Inflammatory macrophage (primary cell): ENCODE results near the gene PISD.

Source experiments
- DNase-seq, 2 donors: peaks; one replicate each; pipeline ENCODE4 v3.0.0-alpha.2; 2020 to 2022

PISD gene

DNA sequence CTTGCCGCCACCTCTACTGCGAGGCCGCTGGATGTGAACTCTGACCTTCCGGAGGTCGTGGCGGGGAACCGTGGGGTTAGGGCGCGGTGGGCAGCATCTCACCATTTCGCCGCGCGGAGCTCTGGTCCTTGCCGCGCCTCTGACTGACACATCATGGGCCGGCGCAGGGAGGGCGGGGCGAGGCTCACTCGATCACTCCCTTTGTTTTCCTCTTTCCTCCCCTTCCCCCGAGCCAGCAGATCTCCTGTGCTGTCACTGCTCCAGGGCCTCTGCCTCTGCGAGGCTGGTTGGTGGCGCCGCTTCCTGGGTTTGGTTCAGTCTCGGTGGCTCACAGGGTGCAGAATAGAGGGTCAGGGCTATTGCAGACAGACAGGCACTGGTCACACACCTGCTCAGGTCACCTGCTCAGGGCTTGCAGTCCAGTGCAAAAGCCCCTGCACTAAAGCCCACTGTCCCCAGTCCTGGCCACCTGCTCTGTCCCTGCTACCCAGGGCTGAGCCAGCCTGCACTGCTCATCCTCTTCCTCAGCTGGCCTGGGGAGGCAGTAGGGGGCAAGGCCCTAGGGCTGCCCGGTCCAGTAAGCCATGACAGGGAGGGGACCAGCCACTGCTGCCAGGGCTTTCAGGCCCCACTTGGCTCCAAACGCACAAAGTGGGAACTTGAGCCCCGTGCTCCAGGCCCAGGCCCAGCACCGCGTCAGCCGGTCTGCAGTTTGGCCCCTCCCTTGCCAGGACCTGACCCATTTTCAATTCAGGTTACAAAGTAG lies 36.2 kb downstream of the PISD start:
- DNase-seq: no peak

DNA sequence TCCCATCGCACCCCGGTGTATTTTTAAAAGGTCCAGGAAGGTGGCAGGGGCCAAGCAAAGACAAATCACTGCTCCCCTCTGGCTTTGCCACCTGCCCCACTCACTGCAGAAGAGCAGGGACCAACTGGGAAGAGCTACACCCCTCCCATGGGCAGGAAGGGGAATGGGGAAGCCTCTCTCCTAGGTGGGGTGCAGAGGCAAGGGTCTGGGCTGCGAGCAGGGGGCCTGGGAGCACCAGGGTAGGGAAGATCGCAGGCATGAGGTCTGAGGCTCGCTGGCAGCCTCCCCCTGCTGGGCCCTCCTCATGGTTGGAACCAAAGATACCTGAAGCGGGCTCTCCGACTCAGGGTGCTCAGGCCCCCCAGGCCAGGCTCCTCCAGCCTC lies 36.8 kb downstream of the PISD start:
- no peak for DNase-seq

DNA sequence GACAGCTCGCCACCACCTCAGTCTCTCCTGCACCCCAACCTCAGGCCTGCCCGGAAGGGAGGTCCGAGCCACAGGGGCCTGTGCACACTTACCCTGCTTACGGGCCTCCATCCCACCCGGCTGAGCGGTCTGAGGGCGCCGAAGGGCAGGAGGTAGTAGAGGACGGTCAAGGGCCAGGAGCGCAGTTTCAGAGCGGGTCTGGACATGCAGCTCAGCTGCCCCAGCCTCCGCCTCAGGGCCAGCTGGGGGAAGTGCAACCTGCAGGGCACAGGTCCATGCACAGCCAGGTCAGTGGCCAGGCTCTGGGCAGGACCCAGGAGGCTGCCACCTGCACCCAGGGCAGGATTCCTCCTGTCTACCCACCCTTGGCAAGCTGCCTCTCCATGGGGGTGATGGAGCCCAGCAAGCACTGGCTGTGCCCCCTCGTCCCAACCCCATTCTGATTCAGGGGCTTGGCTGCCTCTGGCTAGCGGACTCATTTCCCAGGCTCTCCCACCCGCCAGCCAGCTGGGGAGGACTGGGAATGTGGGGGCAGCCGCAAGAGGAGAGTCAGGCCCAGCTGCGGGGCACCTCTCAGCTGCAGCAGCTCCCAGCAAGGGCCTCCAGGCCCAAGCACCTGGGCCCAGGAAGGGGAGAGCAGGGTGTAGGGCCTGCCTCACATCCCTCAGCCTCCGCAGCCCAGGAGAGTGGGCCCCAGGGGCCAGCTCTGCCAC lies 38.3 kb downstream of the PISD start:
- DNase-seq: no peak

DNA sequence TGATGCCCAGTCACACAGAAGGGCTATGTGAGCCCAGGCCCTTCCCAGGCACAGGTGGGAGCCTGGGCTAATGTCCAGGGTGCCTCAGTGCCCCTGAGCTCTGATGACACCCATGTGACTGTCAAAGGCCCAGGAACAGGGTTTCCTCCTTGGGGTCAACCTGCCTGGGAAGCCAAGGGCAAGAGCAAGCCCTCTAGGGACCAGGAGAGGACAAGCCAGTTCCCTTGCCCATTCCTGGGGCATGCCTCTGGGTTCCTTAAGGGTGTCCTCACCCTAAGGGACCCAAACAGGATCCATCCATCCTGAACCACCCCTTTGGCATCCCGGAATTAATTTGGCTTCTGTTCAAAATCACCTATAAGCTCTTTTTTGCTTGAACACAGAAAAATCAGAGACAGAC lies 39.0 kb downstream of the PISD start:
- DNase-seq: no peak

DNA sequence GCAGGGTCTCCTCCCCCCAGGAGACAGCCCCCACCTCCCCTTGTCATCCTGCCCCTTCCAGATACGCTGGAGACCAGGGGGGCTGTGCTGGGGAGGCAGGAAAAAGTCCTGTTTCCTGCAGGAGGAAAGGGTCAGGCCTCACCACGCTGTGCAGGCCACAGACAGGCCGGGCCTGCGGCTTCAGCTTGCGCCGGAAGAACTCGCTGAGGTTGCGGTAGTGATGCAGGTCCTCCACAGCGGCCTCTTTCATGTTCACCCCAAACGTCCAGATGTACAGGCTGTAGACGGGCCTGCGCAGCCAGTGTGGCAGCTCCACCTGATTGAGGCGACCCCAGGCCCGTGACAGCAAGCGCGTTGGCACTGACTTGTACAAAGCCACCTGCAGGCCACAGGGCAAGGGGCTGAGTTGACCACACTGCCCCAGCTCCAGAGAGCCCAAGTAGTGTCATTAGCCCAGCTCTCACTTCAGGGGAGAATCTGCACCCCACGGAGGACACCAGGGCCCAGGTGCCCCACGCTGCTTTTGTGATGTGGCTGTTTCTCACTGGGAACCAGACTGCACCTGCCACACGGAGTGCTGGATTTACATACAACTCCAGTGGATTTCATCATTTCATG lies 40.4 kb downstream of the PISD start:
- no peak for DNase-seq

GRCh38 chr22:31620756-31621480 lies 41.1 kb downstream of the PISD start:
- no peak for DNase-seq

- DNase-seq: no peak
Observed at GRCh38 chr22:31619611-31620300, 42.3 kb downstream of the PISD start.

GRCh38 chr22:31618471-31619176 lies 43.4 kb downstream of the PISD start:
- no peak for DNase-seq

DNA sequence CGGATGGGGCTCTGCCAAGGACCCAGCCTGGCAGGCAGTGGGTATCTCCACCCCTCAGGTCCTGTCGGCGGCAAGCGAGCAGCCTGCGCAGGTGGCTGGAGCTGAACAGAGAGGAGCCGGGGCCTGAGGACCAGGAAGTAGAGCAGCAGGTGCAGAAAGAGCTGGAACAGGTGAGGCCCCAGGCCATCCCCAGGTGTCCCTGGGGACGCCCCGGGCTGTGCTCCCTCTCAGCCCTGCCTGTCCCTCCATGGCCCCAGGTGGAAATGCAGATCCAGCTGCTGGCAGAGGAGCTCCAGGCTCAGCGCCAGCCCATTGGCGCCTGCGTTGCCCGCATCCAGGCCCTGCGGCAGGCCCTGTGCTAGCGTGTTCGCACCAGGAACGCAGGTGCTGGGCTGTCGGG lies 44.0 kb downstream of the PISD start:
- no peak for DNase-seq

GRCh38 chr22:31616315-31616980 lies 45.6 kb downstream of the PISD start:
- DNase-seq: peak; percentile 80 to 95

DNA sequence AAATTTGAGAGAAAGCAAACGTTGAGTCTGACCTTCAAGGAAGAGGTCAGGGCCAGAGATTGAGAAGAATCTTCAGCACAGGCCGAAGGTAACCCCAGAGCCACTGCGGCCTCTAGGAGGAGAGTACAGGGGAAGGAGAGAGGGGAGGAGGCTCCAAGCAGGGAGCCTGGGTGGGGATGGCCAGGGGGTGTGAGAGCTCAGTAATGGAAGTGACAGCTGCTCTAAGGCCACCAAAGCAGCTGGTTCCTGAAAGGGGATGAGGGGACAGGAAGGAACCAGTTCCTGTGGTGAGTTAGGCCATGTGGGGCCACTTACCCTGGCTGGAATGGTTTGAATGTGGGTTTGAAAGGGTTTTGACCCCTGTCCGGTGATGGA lies 46.1 kb downstream of the PISD start:
- no peak for DNase-seq

- DNase-seq: peak; percentile 20 to 50
Observed at GRCh38 chr22:31615491-31615860, 46.5 kb downstream of the PISD start.

- peak in 1 of 2 donors; percentile 49 for DNase-seq
Observed at GRCh38 chr22:31614781-31615490, 47.1 kb downstream of the PISD start.

- DNase-seq: no peak
Observed at GRCh38 chr22:31613904-31614296, 48.1 kb downstream of the PISD start.

GRCh38 chr22:31613286-31613903 lies 48.6 kb downstream of the PISD start:
- no peak for DNase-seq

- DNase-seq: no peak
Observed at GRCh38 chr22:31612891-31613285, 49.1 kb downstream of the PISD start.

DNA sequence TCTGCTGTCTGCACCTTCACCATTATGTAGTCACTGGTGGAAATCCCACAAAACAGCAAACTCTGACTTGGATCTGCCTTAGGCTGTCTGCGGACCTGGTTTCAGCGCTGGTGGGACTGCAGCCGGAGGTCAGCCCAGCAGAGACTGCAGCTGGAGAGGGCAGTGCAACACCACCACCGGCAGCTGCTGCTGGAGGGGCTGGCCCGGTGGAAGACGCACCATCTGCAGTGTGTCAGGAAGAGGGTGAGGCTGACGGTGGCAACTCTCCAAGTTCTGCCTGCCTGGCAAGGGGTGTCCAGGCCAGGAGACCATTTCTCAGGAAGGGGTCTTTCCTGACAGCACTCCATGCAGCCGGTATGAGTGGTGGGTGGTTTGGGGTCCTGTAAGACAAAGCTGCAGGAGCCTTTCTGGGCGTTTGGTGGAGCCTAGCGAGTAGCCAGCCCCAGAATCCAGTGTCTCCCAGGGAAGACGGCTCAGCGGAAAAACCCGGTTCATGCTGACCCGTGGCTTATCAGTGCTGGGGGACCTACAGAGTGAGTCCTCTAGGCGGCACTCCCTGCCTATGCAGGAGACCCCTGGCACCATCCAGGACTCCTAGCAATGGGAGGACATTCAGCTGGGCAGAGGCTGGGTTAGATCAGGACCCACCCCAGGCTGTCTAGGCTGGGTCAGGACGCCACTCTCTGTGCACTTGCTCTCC lies 50.8 kb downstream of the PISD start:
- no peak for DNase-seq

GRCh38 chr22:31610611-31611010 lies 51.4 kb downstream of the PISD start:
- DNase-seq: no peak

GRCh38 chr22:31609716-31610115 lies 52.3 kb downstream of the PISD start:
- DNase-seq: no peak

DNA sequence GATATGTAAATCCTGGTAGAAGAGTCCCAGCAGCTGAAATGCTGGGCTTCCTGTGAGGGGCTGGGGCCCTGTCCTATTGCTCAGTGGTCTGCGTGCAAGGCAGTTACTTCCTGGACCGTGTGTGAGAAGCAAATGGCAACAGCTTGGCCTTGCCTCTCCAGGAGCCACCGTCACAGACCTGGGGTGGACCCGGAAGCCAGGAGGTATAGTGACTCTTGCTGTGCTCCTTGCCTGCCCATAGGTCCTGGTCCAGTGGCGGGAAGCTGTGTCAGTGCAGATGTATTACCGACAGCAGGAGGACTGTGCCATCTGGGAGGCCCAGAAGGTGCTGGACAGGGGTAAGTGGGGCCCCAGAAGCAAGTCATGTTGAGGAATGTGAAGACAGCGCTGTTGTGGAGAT lies 54.3 kb downstream of the PISD start:
- DNase-seq: no peak
